ENCODE data around the gene INSYN1. TPM values are rescaled to one million over a fixed set of nuclear protein-coding genes. Genes with fewer than 3 reads are reported as not detected.
"Not testable (repeated sequence)": the region's sequence is repeated elsewhere in the genome, so short reads cannot be mapped to it uniquely, and the experiment has no call there.

INSYN1 gene
- total RNA-seq, 6 donors from 2014 or later = 3.1 to 17.1 (median 5.1) TPM

GRCh38 chr15:73708691-73709090, 44.5 kb downstream of the INSYN1 start:
- 89 to 97% methylated on average over 6 of the region's 6 CpGs for WGBS, 2 donors
- H3K36me3 ChIP-seq = peaks cover 0 to 36% (median 16%) of the 10 kb centered on the region in 4 donors
- no peak for ATAC-seq (ENCODE audit: low FRiP score in 2 of 2)

GRCh38 chr15:73704869-73705645, 48.1 kb downstream of the INSYN1 start:
- H3K4me1 ChIP-seq = peaks cover 0 to 26% (median 16%) of the 10 kb centered on the region in 4 donors
- WGBS, 2 donors = 32 to 58% methylated on average over 8 to 13 of the region's 13 CpGs
- H3K9me3 ChIP-seq = no peaks in the 10 kb centered on the region
- peaks cover 0 to 16% (median 9%) of the 10 kb centered on the region in 4 donors for H3K36me3 ChIP-seq
- DNase-seq (peak in 1 of 2 donors; percentile 79), ATAC-seq (ENCODE audit: low FRiP score in 2 of 2) (peak; percentile 71 to 79)
- peak overlapping the region in 1 of 4 donors; percentile 54 for H3K27ac ChIP-seq
- no peak overlapping the region for H3K4me3 ChIP-seq
- TF ChIP-seq CTCF (IDR thresholded peaks at IDR 0.05) = peak; percentile 58 to 75 (median 69)
- TF ChIP-seq EP300 (IDR thresholded peaks at IDR 0.05) = no peak
- H3K27me3 ChIP-seq = no peaks in the 10 kb centered on the region

More at GRCh38 chr15:73708691-73709090, 44.5 kb downstream of the INSYN1 start:
- DNase-seq = no peak
- H3K4me1 ChIP-seq = peaks cover 0 to 43% (median 25%) of the 10 kb centered on the region in 4 donors
- no peak overlapping the region for H3K4me3 ChIP-seq
- H3K27ac ChIP-seq = no peak overlapping the region
- no peaks in the 10 kb centered on the region for H3K9me3 ChIP-seq
- H3K27me3 ChIP-seq = no peaks in the 10 kb centered on the region
- no peak for TF ChIP-seq POLR2A (IDR thresholded peaks at IDR 0.05)
- no peak for TF ChIP-seq CTCF (IDR thresholded peaks at IDR 0.05)
- no peak for TF ChIP-seq POLR2AphosphoS5 (IDR thresholded peaks at IDR 0.05)
- TF ChIP-seq EP300 (IDR thresholded peaks at IDR 0.05) = no peak

- H3K4me3 ChIP-seq = not testable (repeated sequence)
Measured at GRCh38 chr15:73704142-73704868, 48.8 kb downstream of the INSYN1 start.

GRCh38 chr15:73703601-73704000, 49.5 kb downstream of the INSYN1 start:
- H3K27ac ChIP-seq; H3K27me3 ChIP-seq; H3K9me3 ChIP-seq; ATAC-seq (ENCODE audit: low FRiP score in 2 of 2); H3K4me3 ChIP-seq: not testable (repeated sequence)
- WGBS, 2 donors = 83 to 96% methylated on average over 8 to 23 of the region's 23 CpGs
- peaks cover 0 to 26% (median 15%) of the 10 kb centered on the region in 4 donors for H3K4me1 ChIP-seq
- H3K36me3 ChIP-seq = peaks cover 0 to 11% (median 8%) of the 10 kb centered on the region in 4 donors
- DNase-seq = peak in 1 of 2 donors; percentile 70

More at GRCh38 chr15:73704142-73704868, 48.8 kb downstream of the INSYN1 start:
- not testable (repeated sequence) for H3K9me3 ChIP-seq, H3K27me3 ChIP-seq
- ATAC-seq (ENCODE audit: low FRiP score in 2 of 2) = peak; percentile 10 to 62
- Histone ChIP-seq H3K4me1 (peaks cover 0 to 26% (median 16%) of the 10 kb centered on the region in 4 donors), H3K27ac (peak overlapping the region in 1 of 4 donors; percentile 54), H3K36me3 (peaks cover 0 to 12% (median 9%) of the 10 kb centered on the region in 4 donors)
- WGBS, 2 donors = 73 to 75% methylated on average over 8 to 15 of the region's 23 CpGs
- peak in 1 of 2 donors; percentile 72 for DNase-seq

- not testable (repeated sequence) for ATAC-seq (ENCODE audit: low FRiP score in 2 of 2); H3K9me3 ChIP-seq; H3K27me3 ChIP-seq; H3K27ac ChIP-seq; H3K4me3 ChIP-seq
- peaks cover 3 to 20% (median 16%) of the 10 kb centered on the region in 4 donors for H3K4me1 ChIP-seq
- peak in 1 of 2 donors; percentile 80 for DNase-seq
- H3K36me3 ChIP-seq = peaks cover 0 to 11% (median 5%) of the 10 kb centered on the region in 4 donors
- 92 to 93% methylated on average over 6 to 24 of the region's 33 CpGs for WGBS, 2 donors
Measured at GRCh38 chr15:73702311-73703239, 50.6 kb downstream of the INSYN1 start.
